Neuronal stem cell (in vitro differentiated cells): Measurements from ENCODE around the gene SLC25A39.

ENCODE experiments used
- DNase-seq: peaks from one replicate; pipeline ENCODE4 v3.0.0-alpha.2; 2013; ENCODE audit warnings: low spot score
- H2AFZ ChIP-seq: one replicate; pipeline ENCODE4 v1.6.1; 2013; ENCODE audit warnings: mild to moderate bottlenecking, low read length, inconsistent platforms
- H2AK5ac ChIP-seq: 2 replicates; pipeline ENCODE4 v1.6.1; 2013; ENCODE audit warnings: low read depth, mild to moderate bottlenecking, inconsistent platforms, low read length, moderate library complexity, mixed read lengths
- H2BK120ac ChIP-seq: 2 replicates; pipeline ENCODE4 v1.6.1; 2013; ENCODE audit warnings: low read depth, mild to moderate bottlenecking, inconsistent platforms, low read length, moderate library complexity, mixed read lengths
- H2BK12ac ChIP-seq: one replicate; pipeline ENCODE4 v1.6.1; 2013; ENCODE audit warnings: low read length, inconsistent platforms
- H2BK15ac ChIP-seq: 2 replicates; pipeline ENCODE4 v1.6.1; 2013; ENCODE audit warnings: mild to moderate bottlenecking, low read length, inconsistent platforms, mixed read lengths
- H2BK5ac ChIP-seq: one replicate; pipeline ENCODE4 v1.6.1; 2013; ENCODE audit warnings: inconsistent platforms, mild to moderate bottlenecking, low read length, moderate library complexity
- H3K14ac ChIP-seq: one replicate; pipeline ENCODE4 v1.6.1; 2013; ENCODE audit warnings: low read length, inconsistent platforms
- H3K18ac ChIP-seq: 2 replicates; pipeline ENCODE4 v1.6.1; 2013; ENCODE audit warnings: low read length, inconsistent platforms
- H3K23ac ChIP-seq: 2 replicates; pipeline ENCODE4 v1.6.1; 2013; ENCODE audit warnings: low read depth, mild to moderate bottlenecking, mixed read lengths, low read length, inconsistent platforms; ENCODE audit not compliant: poor library complexity
- H3K27ac ChIP-seq: replicated peaks from 3 replicates; pipeline ENCODE4 v1.5.1; 2013; ENCODE audit warnings: low read length, inconsistent platforms
- H3K27me3 ChIP-seq, 3 experiments: 2 replicates each; pipeline ENCODE4 v1.6.1; 2013; ENCODE audit warnings: low read length in 3 of 3, mild to moderate bottlenecking in 2 of 3, inconsistent platforms in 1 of 3, low read depth in 1 of 3, mixed read lengths in 1 of 3, moderate library complexity in 1 of 3; ENCODE audit not compliant: control insufficient read depth in 3 of 3, insufficient read depth in 3 of 3
- H3K36me3 ChIP-seq, 2 donors: replicated peaks in 1 of 2; 2 replicates each; pipeline ENCODE4 v1.6.1; 2013; ENCODE audit warnings: low read length in 2 of 2; ENCODE audit not compliant: control insufficient read depth in 2 of 2, insufficient read depth in 2 of 2
- H3K4ac ChIP-seq: 2 replicates; pipeline ENCODE4 v1.6.1; 2013; ENCODE audit warnings: inconsistent platforms, mild to moderate bottlenecking, low read length, moderate library complexity
- H3K4me1 ChIP-seq, 2 donors: 1 replicate in 1 of 2; 2 replicates in 1 of 2; pipeline ENCODE4 v1.6.1; 2013; ENCODE audit warnings: low read length in 2 of 2, low read depth in 1 of 2; ENCODE audit not compliant: control insufficient read depth in 2 of 2, insufficient read depth in 1 of 2
- H3K4me2 ChIP-seq: one replicate; pipeline ENCODE4 v1.6.1; 2013; ENCODE audit warnings: mild to moderate bottlenecking, low read length, inconsistent platforms; ENCODE audit not compliant: insufficient read depth, poor library complexity, severe bottlenecking
- H3K4me3 ChIP-seq, 2 donors: 2 replicates each; pipeline ENCODE4 v1.5.1; 2013; ENCODE audit warnings: low read length in 2 of 2, mild to moderate bottlenecking in 2 of 2, inconsistent platforms in 1 of 2, moderate library complexity in 1 of 2
- H3K79me1 ChIP-seq: one replicate; pipeline ENCODE4 v1.6.1; 2013; ENCODE audit warnings: low read depth, mild to moderate bottlenecking, inconsistent platforms, low read length, moderate library complexity
- H3K9ac ChIP-seq: one replicate; pipeline ENCODE4 v1.6.1; 2013; ENCODE audit warnings: mild to moderate bottlenecking, low read depth, low read length, inconsistent platforms; ENCODE audit not compliant: poor library complexity
- H3K9me3 ChIP-seq, 2 donors: replicated peaks in 1 of 2; 2 replicates each; pipeline versions ENCODE3 to v1.6.1; 2013; ENCODE audit warnings: low read length in 2 of 2, mild to moderate bottlenecking in 2 of 2, inconsistent platforms in 1 of 2, low read depth in 1 of 2, mixed read lengths in 1 of 2, moderate library complexity in 1 of 2; ENCODE audit not compliant: control insufficient read depth in 2 of 2, insufficient read depth in 1 of 2
- H4K8ac ChIP-seq: one replicate; pipeline ENCODE4 v1.6.1; 2013; ENCODE audit warnings: low read depth, mild to moderate bottlenecking, inconsistent platforms, low read length, moderate library complexity
- H4K91ac ChIP-seq: one replicate; pipeline ENCODE4 v1.6.1; 2013; ENCODE audit warnings: low read length, low read depth, mild to moderate bottlenecking, inconsistent platforms; ENCODE audit not compliant: poor library complexity
- WGBS, 2 donors: extraction: QIAGEN DNeasy Blood & Tissue Kit; methylation state at CpG; one replicate each; pipeline ENCODE4 v1.1.7; 2013; ENCODE audit warnings: missing lambda C conversion rate in 2 of 2, mixed read lengths in 1 of 2; ENCODE audit not compliant: insufficient read length in 2 of 2, insufficient replicate concordance in 1 of 2; ENCODE audit errors: extremely low coverage in 2 of 2; 5-methylcytosine and 5-hydroxymethylcytosine counted together

SLC25A39 gene

DNA sequence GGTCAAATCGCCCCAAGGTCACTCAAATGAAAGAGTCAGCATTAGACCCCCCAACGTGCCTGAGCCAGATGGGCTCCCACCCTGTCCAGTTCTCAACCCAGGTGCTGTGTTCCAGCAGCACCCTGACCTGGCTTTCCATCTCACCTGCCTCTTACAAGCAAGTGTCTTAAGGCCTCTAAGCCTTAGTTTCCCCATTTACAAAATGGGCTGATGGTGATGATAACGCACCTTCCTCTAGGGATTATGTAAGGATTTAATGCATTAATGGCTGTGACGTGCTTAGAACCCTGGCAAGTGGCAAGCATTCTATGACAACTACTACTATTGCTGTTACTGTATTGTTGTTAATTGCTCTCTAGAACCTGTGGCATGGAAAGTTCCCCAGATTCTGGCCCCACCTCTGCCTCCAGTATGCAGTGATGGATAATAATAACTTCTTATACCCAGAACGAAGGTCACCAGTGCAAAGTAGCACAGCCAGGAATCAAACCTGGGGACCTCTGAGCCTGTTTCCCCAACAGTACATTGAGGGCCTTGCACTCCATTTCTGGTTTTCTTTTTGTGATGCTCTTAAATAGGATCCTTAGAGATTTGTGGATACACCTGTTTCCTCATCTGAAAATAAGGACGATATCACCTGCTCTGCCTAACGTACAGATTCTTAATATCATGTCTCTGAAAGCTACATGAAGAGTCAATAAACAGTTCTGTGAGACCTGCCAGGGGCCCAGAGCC, 3.3 kb upstream of the SLC25A39 start:
- H3K27ac ChIP-seq, result no peak overlapping the region
- H3K4ac ChIP-seq, result no peak overlapping the region
- no peak overlapping the region for H3K18ac ChIP-seq
- H3K23ac ChIP-seq, result no peak overlapping the region
- no peak overlapping the region for H4K91ac ChIP-seq
- no peak overlapping the region for H3K4me2 ChIP-seq
- no peaks in the 10 kb centered on the region for H3K9me3 ChIP-seq
- no peak overlapping the region for H2AFZ ChIP-seq
- peaks cover 9% of the 10 kb centered on the region for H3K79me1 ChIP-seq
- H2BK15ac ChIP-seq, result no peak overlapping the region
- peaks cover 0 to 12% (median 2%) of the 10 kb centered on the region in 3 experiments for H3K27me3 ChIP-seq
- H4K8ac ChIP-seq, result no peak overlapping the region
- H3K36me3 ChIP-seq, result no peaks in the 10 kb centered on the region
- H3K4me3 ChIP-seq, result peak overlapping the region in 1 of 2 donors; percentile 29
- H2BK5ac ChIP-seq, result no peak overlapping the region
- no CpG with 5 or more reads among the region's 7 CpGs for WGBS, 2 donors
- no peak overlapping the region for H2AK5ac ChIP-seq
- DNase-seq, result no peak
- no peak overlapping the region for H2BK120ac ChIP-seq
- H2BK12ac ChIP-seq, result no peak overlapping the region
- no peak overlapping the region for H3K14ac ChIP-seq
- H3K4me1 ChIP-seq, result peaks cover 4 to 8% of the 10 kb centered on the region in 2 donors
- no peak overlapping the region for H3K9ac ChIP-seq

DNA sequence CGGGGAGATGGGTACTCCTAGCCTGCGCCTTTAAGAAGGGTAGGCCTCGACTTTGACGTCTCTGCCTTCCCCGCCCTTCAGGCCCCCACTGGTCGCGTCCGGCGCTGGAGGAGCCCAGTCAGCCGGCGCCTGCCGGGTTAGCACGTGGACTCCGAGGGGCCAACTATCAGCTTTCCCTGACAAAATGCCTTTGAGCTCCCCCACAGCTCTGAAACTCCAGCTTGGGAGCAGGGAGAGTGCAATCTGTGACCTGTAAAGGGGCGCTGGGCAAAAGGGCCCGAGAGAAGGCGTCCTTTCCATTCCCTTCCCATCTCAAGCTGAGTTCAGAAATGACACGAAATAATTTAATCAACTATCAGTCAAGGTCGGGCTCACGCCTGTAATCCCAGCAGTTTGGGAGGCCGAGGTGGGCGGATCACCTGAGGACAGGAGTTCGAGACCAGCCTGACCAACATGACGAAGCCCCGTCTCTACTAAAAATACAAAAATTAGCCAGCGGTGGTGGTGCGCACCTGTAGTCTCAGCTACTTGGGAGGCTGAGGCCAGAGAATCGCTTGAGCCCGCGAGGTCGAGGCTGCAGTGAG, 2.3 kb upstream of the SLC25A39 start:
- no peak overlapping the region for H3K4ac ChIP-seq
- no peak overlapping the region for H3K4me2 ChIP-seq
- H3K18ac ChIP-seq, result no peak overlapping the region
- no peak overlapping the region for H3K9ac ChIP-seq
- no peak overlapping the region for H3K14ac ChIP-seq
- peaks cover 4 to 8% of the 10 kb centered on the region in 2 donors for H3K4me1 ChIP-seq
- H2BK15ac ChIP-seq, result no peak overlapping the region
- H3K27ac ChIP-seq, result no peak overlapping the region
- WGBS, 2 donors, result no CpG with 5 or more reads among the region's 31 CpGs
- no peaks in the 10 kb centered on the region for H3K9me3 ChIP-seq
- H3K36me3 ChIP-seq, result peaks cover 3 to 6% of the 10 kb centered on the region in 2 donors
- peak overlapping the region; percentile 93 for H3K23ac ChIP-seq
- no peak overlapping the region for H2AK5ac ChIP-seq
- no peak overlapping the region for H2AFZ ChIP-seq
- no peak overlapping the region for H2BK5ac ChIP-seq
- H2BK120ac ChIP-seq, result no peak overlapping the region
- peaks cover 0 to 12% (median 2%) of the 10 kb centered on the region in 3 experiments for H3K27me3 ChIP-seq
- DNase-seq, result peak; percentile 89
- H4K91ac ChIP-seq, result no peak overlapping the region
- H3K79me1 ChIP-seq, result peaks cover 12% of the 10 kb centered on the region
- no peak overlapping the region for H2BK12ac ChIP-seq
- no peak overlapping the region for H4K8ac ChIP-seq
- H3K4me3 ChIP-seq, result no peak overlapping the region

DNA sequence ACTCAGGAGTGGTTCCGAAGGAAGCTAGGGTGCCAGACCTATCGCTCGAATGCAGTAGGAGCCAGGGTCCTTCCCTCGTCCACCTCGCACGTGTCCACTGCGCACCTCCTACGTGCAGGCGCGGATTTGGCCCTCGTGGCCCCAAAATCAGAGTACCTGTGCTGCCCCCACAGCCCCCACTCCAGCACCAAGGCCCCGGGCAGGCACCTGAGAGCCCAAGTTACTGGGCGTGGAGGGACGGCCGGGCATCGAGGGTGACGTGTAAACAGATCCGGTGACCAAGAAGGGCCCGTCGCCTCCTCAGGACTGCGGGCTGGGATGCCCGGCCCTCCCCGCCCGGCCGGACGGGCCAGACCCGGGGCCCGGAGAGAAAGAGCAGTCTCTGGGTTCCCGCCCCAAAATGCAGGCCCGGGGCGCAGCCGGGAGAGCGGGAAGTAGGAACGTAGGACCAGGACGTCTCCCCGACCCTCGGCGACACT, 492 bp downstream of the SLC25A39 start:
- WGBS, 2 donors, result no CpG with 5 or more reads among the region's 38 CpGs
- peaks cover 4 to 8% of the 10 kb centered on the region in 2 donors for H3K4me1 ChIP-seq
- H3K14ac ChIP-seq, result peak overlapping the region; percentile 89
- peaks cover 12% of the 10 kb centered on the region for H3K79me1 ChIP-seq
- no peaks in the 10 kb centered on the region for H3K9me3 ChIP-seq
- H3K4ac ChIP-seq, result no peak overlapping the region
- peak overlapping the region; percentile 97 for H3K9ac ChIP-seq
- peak overlapping the region; percentile 93 to 94 for H3K4me3 ChIP-seq
- H3K27me3 ChIP-seq, result peaks cover 0 to 12% (median 2%) of the 10 kb centered on the region in 3 experiments
- peak overlapping the region; percentile 84 for H2AK5ac ChIP-seq
- H4K8ac ChIP-seq, result peak overlapping the region; percentile 65
- H4K91ac ChIP-seq, result no peak overlapping the region
- no peak overlapping the region for H3K27ac ChIP-seq
- H2BK5ac ChIP-seq, result peak overlapping the region; percentile 82
- H3K23ac ChIP-seq, result peak overlapping the region; percentile 98
- H3K18ac ChIP-seq, result peak overlapping the region; percentile 95
- DNase-seq, result no peak
- peak overlapping the region; percentile 96 for H3K4me2 ChIP-seq
- H2BK120ac ChIP-seq, result no peak overlapping the region
- H3K36me3 ChIP-seq, result peaks cover 10 to 34% of the 10 kb centered on the region in 2 donors
- H2BK15ac ChIP-seq, result peak overlapping the region; percentile 17
- peak overlapping the region; percentile 97 for H2AFZ ChIP-seq
- H2BK12ac ChIP-seq, result no peak overlapping the region
